Lung microvascular endothelial cell (primary cell): Measurements from ENCODE around the gene CEP164. TPM values are rescaled to one million over a fixed set of nuclear protein-coding genes. Genes with fewer than 3 reads are reported as not detected.

Experiments used
- DNase-seq, 2 donors: peaks; one replicate each; pipeline versions ENCODE4 v3.0.0 to v3.0.0-alpha.2; 2010; ENCODE audit warnings: low read depth in 2 of 2
- total RNA-seq: library from RNA; depleted of rRNA; stranded (reverse); fragments of >200 nt; gene quantifications from 2 replicates; pipeline ENCODE4 v1.2.1, GENCODE V29; 2014

Gene CEP164
- total RNA-seq, 1 donor from 2014 or later: 11.9 TPM

DNA sequence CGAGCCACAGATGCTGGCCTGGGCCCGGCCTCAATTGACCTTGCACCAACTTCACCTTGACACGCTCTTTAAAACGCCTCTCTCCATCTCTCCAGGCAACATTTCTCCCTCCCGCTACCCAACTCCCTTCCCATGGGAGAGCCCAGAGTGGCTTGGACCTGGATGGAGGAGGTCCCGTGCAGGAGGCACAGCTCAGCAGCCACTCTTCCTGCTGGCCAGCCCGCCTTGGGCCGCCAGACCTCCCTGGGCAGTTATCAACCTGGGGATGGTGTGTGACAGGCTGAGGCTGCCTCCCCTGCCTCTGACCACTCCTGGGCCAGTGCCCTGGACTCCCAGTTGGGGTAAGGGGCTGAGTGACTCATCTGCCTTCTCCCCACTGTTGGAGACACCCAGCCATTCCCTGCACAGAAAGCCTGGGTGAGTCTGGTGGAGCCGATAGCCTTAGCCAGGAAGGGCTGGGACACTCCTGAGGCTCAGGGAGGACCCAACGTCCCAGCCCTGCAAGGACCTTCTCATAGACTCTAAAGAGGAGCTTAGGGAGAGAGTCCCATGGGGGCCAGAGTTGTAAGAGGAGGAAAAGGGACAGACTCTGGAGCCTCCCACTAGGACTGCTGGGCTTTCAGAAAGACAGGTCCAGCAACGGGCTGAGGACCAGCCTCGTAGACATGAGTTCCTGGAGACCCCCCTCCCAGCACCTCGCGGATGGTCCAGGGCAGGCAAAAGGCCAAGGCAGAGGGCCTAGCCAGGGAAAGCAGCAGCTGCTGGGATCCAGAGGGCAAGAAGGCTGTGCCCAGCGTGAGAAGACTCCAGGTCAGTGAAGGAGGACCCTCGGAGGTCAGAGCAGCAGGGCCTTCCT, 131.7 kb downstream of the CEP164 start:
- DNase-seq: no peak

DNA sequence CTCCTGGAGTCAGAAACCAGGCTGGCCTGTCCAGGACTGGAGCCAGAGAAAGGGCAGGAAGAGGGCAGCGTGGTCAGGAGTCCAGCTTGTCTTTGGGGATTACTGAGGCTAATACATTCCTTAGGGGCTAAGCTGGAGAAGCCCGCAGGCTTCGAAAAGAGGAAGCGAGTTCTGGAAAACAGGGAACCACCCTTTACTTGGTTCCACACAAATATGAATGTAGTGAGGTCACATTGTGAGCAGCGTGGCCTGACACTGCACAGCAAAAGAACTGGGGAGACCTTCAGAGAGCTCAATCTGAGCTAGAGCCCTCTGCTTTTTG, 132.3 kb downstream of the CEP164 start:
- no peak for DNase-seq

DNA sequence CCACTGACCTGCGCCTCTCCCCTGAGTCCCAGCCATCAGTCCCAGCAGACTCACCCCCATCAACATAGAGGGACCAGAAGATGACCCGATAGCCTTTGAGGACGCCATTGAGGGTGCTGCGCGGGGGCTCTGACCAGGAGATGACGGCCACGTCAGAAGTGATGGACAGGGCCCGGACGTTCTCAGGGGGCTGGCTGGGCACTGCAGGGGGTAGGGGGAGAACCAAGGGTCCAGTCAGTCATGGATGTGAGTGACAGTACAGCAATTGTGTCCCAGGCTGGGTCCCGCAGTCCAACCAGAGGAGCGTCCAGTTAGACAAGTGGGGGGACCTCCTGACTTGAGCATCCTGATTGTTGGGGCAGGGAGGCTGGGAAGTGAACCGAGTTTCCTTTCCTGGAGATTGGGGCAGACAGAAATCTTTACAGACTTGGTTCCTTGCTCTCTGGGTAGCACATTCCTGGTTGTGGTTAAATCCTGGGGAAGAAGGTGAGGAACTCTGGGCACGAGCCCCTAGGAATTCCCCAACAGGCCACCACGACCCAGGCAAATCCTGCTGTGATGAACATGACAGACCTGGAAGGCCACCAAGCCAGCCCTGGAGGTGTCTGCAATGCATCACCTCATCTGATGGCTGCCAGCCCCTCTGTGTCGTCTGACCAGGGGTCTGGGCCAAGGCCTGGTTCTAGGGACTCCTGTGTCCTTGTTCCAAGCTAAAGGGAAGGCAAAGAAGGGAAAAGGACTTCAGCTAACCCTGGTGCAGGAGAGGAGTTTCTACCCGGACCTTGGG, 133.9 kb downstream of the CEP164 start:
- DNase-seq: no peak

GRCh38 chr11:117462183-117462863, 134.7 kb downstream of the CEP164 start:
- DNase-seq: no peak

GRCh38 chr11:117462864-117463247, 135.2 kb downstream of the CEP164 start:
- DNase-seq: no peak

Other genes with a start within 250 kb of the CEP164 start
- gene SIK3, start 229.4 kb upstream of the CEP164 start, total RNA-seq: 6.1 and 6.3 TPM in 2 replicates
- 141 and 188 TPM in 2 replicates for gene PAFAH1B2, start 183.6 kb upstream of the CEP164 start, total RNA-seq
- 7.2 and 8.9 TPM in 2 replicates for gene SIDT2, start 149.1 kb upstream of the CEP164 start, total RNA-seq
- 7.3 and 9.2 TPM in 2 replicates for gene TAGLN, start 128.5 kb upstream of the CEP164 start, total RNA-seq
- 27.0 and 35.1 TPM in 2 replicates for gene PCSK7, start 95.8 kb upstream of the CEP164 start, total RNA-seq
- 5.2 and 7.1 TPM in 2 replicates for gene RNF214, start 95.2 kb upstream of the CEP164 start, total RNA-seq
- 1.4 and 1.5 TPM in 2 replicates for gene BACE1-AS, start 36.5 kb upstream of the CEP164 start, total RNA-seq
- 6.3 and 6.8 TPM in 2 replicates for gene BACE1, start 11.6 kb upstream of the CEP164 start, total RNA-seq